ENCODE data around the gene CENPT. TPM values are rescaled to one million over a fixed set of nuclear protein-coding genes. Genes with fewer than 3 reads are reported as not detected.
"Not testable (repeated sequence)": the region's sequence is repeated elsewhere in the genome, so short reads cannot be mapped to it uniquely, and the experiment has no call there.

The CENPT gene
- total RNA-seq, 1 experiment from 2014 or later = 27.4 TPM

DNA sequence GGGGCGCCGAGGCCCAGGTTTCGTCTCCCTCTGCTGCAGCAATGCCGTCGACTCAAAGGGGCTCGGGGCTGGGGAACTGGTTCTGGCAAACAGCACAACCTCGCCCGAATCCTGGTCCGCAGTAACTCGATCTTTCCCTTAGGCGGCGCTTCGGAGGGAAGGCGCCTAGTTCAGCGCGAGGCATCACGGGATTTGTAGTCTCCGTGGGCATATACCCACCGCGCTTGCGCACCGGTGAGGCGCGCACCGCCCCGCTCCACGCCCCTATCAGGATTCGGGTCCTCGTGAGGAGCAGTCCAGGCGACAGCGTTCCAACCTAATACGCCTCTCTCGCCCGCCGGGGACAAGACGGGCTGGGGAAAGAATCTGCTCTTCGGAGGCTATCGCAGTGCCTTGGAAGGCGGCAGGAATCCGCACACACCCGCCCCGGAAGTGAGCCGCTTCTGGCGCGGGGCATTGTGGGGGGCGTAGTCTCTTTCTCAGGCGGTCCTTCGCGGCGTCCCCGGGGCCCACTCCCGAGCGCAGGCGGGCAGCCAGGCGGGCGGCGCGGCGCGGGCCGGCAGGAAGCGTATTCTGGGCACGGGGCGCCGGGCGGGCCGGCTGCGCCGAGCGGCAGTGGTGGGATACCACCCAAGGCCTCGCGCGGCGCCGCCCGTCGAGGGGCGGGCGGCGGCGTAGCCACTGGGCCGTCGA, 5.5 kb downstream of the CENPT start, which contains the start of gene THAP11:
Gene THAP11, plus strand, starts transcription at position 505 of the 693 bp plus-strand sequence. CDS start 235 bp downstream, outside the sequence.
- H3K9me3 ChIP-seq = no peaks in the 10 kb centered on the region
- H3K27me3 ChIP-seq = no peaks in the 10 kb centered on the region
- peaks cover 5% of the 10 kb centered on the region for H3K36me3 ChIP-seq
- H3K4me3 ChIP-seq = peak within 1 kb of the TSS; percentile 96
- peak; percentile 83 for DNase-seq

DNA sequence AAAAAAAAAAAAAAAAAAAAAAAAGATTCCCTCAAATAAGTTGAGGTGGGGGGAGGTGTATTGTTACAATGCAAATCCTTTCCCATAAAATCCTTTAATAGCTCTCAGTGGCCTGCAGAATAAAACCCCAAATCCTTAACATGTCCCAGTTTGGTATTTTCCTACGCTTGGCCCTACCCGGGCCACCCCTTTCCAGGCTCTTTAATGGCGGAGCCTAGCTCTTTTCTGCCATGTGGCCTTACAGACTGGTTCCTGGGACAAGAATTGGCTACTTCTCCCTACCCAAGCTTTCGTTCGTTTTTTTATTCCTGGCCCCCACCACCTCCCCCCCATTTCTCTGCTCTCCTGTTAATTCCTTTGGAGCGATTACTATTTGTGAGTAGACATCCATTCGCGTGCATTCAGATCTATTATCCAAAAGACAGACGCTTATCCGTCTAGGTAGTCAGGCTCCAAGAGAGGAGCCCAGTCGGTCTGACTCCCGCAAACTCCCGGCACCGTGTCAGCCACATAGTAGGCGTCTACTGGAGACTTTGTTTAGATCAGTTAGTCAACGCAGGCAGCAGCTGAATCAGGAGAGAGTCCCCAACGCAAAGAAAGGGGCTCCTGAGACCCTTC, 6.2 kb downstream of the CENPT start:
- DNase-seq = no peak
- no peaks in the 10 kb centered on the region for H3K9me3 ChIP-seq

DNA sequence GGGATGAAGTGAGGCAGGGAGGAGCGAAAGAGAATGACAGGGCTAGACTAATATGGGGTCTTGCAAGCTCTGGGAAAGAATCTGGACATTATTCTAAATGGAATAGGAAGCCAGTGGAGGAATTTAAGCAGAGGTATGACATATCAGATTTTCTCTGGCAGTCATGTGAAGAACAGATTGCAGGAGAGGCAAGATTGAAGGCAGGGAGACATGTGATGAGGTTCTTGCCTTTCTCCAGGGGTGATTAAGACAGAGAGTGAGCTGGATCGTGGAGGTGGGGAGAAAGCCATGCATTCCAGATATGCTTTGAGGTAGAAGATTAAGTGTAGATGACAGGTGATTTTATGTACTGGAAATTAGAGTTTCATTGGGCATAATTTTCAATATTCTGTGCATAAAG, 9.7 kb downstream of the CENPT start:
- Histone ChIP-seq H3K9me3 (no peaks in the 10 kb centered on the region), H3K36me3 (no peaks in the 10 kb centered on the region), H3K27me3 (no peaks in the 10 kb centered on the region), H3K4me3 (no peak overlapping the region)
- DNase-seq = no peak

More for the DNA sequence above, 6.2 kb downstream of the CENPT start:
- Histone ChIP-seq H3K4me3 (peak overlapping the region; percentile 96), H3K36me3 (peaks cover 5% of the 10 kb centered on the region), H3K27me3 (no peaks in the 10 kb centered on the region)

DNA sequence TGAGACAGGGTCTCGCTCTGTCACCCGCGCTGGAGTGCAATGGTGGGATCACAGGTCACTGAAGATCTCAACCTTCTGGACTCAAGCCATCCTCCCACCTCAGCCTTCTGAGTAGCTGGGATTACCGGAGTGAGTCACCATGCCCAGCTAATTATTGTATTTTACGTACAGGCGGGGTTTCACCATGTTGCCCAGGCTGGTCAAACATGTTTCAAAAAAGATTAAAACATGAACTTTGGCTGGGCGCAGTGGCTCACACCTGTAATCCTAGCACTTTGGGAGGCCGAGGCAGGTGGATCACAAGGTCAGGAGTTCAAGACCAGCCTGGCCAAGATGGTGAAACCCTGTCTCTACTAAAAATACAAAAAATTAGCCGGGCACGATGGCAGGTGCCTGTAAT, 10.3 kb downstream of the CENPT start:
- DNase-seq = not testable (repeated sequence)

DNA sequence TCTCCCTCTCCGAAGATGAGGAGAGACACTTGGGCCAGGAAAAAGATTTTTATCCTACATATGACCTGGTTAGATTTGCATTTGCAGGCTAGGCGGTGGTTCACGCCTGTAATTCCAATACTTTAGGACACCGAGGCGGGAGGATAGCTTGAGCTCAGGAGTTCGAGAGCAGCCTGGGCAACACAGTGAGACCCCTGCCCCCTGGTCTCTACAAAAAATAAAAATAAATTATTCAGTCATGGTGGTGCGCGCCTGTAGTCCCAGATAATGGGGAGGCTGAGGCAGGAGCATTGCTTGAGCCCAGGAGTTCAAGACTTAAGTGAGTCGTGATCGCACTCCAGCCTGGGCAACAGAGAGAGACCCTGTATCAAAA, 13.3 kb downstream of the CENPT start:
- no peak for DNase-seq
- peaks cover 8% of the 10 kb centered on the region for H3K36me3 ChIP-seq
- H3K9me3 ChIP-seq = no peaks in the 10 kb centered on the region
- H3K4me3 ChIP-seq = peak overlapping the region; percentile 74
- no peaks in the 10 kb centered on the region for H3K27me3 ChIP-seq

More for the DNA sequence above, 10.3 kb downstream of the CENPT start:
- not testable (repeated sequence) for H3K27me3 ChIP-seq, H3K36me3 ChIP-seq, H3K4me3 ChIP-seq, H3K9me3 ChIP-seq

DNA sequence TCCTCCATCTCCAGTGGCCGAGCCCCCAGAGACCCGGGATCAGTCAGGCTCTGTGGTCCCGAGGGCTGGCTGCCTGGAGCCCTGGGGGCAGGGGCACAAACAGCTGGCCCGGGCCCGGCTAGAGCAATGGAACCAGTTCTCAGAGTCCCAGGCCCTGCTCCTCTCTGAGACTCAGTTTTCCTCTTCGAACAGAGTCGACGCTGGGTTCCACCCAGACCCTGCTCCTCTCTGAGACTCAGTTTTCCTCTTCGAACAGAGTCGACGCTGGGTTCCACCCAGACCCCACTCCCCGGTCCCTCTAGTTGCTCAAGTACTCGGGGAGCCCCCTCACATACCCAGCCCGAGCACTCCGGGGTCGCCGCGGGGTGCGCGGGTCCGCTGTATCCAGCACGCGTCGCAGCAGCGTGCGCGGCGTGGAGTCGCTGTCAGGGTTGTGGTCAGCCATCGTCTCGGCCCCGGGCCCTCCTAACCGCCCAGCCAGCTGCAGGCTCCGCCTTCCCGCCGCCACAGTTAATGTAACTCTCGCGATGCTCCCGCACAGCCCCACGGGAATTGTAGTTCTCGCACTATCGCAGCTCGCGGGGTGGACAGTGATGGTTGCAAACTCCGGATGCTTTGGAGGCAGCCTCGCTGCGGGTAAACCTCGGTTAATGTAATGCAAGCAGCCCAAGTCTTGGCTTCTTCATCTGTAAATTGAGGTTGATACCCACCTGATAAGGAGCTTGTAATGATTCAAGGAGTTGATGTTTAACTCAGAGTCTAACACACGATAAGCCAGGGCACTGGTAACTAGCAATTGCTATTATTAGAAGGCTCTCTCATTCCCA, 13.9 kb downstream of the CENPT start:
- H3K4me3 ChIP-seq = peak overlapping the region; percentile 74
- H3K27me3 ChIP-seq = no peaks in the 10 kb centered on the region
- no peaks in the 10 kb centered on the region for H3K9me3 ChIP-seq
- peaks cover 8% of the 10 kb centered on the region for H3K36me3 ChIP-seq
- DNase-seq = peak; percentile 84

DNA sequence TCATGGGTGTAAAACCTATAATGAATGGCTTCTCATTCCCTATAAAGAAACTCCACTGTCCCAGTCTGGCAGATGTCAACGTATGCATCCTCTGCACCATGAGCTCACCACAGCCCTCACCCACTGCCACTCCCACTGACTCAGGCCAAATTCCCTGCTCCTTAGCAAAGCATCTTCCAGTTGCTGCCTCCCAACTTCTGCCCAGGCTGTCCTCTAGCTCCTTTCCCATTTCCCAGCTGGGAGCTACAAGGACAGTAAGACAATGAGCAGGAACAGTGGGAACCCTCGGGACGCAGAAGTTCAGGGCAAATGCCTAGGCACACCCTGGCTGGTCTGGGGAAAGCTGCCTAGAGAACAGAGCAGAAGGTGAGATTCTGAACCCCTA, 14.5 kb downstream of the CENPT start:
- peak; percentile 75 for DNase-seq
- H3K27me3 ChIP-seq = no peaks in the 10 kb centered on the region
- H3K9me3 ChIP-seq = no peaks in the 10 kb centered on the region
- H3K36me3 ChIP-seq = peaks cover 8% of the 10 kb centered on the region
- peak overlapping the region; percentile 74 for H3K4me3 ChIP-seq

DNA sequence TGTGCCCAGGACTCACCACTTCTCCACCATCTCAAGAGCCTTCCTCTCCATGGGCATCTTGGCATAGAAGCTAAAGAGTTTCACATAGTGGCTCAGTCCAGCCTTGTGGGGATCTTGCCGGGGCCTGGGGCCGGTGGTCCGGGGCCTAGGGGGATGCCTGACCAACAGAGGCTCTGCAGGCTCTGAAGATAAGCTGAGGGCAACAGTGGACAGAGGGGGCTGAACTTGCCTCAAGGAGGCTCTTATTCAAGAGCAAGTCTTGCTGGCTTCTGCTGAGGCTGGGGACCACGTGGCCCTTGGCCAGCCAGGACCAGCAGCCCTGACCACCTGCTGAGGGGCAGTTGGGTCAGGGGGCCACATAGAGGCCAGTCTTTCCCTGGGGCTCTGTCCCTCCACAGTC, 18.8 kb downstream of the CENPT start:
- peaks cover 8% of the 10 kb centered on the region for H3K36me3 ChIP-seq
- DNase-seq = no peak
- no peaks in the 10 kb centered on the region for H3K27me3 ChIP-seq
- no peaks in the 10 kb centered on the region for H3K9me3 ChIP-seq
- no peak overlapping the region for H3K4me3 ChIP-seq

DNA sequence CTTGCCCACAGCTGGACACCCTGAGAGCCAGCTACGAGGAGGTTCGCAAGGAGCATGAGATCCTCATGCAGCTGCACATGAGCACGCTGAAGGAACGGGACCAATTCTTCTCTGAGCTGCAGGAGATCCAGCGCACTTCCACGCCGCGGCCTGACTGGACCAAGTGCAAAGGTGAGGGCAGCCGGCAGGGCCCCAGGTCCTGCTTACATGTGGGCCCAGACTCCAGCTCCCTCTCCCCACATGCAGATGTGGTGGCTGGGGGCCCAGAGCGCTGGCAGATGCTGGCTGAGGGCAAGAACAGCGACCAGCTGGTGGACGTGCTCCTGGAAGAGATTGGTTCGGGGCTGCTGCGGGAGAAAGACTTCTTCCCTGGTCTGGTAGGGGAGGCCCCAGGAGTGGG, 21.6 kb downstream of the CENPT start:
- Histone ChIP-seq H3K27me3 (no peaks in the 10 kb centered on the region), H3K9me3 (no peaks in the 10 kb centered on the region), H3K4me3 (no peak overlapping the region), H3K36me3 (peaks cover 3% of the 10 kb centered on the region; the same call in 1 of the 2 replicates)
- no peak for DNase-seq

DNA sequence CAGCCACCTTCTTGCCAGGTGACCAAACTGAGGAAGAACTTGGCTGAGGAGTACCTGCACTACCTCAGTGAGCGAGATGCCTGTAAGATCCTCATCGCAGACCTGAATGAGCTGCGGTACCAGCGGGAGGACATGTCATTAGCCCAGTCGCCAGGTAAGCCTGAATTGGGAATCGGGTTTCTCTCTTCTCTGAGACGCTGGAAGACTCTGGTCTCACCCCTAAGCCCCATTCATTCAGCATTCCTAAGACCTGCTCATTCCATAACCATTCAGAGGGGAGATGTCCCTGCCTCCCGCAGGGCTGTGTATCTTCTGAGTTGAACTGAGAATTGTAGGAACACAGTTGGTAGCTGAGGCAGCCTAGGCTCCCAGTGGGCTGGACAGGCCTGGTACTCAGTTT, 22.4 kb downstream of the CENPT start:
- no peak for DNase-seq
- no peak overlapping the region for H3K4me3 ChIP-seq
- H3K9me3 ChIP-seq = no peaks in the 10 kb centered on the region
- H3K27me3 ChIP-seq = no peaks in the 10 kb centered on the region
- no peaks in the 10 kb centered on the region for H3K36me3 ChIP-seq

DNA sequence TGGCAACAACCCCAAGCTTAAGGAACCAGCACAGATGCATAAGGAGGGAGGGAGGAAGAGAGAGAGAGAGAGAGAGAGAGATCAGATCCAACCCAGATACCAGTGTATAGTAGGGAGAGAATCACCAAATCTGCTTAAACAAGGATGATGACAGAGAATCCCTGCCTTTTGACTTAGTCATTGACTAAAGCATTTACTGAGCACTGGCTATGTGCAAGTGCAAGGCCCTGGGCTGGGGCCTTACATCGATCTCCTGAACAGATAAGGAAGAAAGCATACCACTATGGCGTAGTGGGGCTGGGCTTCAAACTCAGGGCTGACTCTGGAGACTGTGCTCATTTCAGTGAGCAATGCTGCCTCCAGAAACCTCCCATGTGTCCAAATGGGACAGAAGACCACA, 25.0 kb downstream of the CENPT start:
- Histone ChIP-seq H3K36me3 (no peaks in the 10 kb centered on the region), H3K27me3 (no peaks in the 10 kb centered on the region), H3K4me3 (no peak overlapping the region), H3K9me3 (no peaks in the 10 kb centered on the region)
- DNase-seq = no peak

DNA sequence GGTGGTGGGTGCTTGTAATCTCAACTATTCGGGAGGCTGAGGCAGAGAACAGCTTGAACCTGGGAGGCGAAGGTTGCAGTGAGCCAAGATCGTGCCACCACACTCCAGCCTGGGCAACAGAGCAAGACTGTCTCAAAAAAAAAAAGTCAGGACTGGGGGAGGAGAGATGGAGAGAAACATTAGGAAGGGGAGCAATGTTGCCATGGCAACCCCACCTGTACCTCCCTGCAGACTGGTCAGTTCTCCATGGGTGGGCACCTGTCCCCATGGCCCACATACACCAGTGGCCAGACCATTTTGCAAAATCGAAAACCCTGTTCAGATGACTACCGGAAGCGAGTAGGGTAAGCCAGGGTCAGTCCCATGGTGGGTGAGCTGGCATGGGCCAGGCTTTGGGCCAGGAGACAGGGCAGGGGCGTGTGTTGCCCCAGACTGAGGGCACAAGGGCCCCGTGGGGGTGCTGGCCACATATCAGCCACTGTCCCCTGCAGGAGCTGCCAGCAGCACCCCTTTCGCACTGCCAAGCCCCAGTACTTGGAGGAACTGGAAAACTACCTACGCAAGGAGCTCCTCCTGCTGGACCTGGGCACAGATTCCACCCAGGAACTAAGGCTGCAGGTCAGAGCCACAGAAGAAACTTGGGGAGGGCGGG, 26.8 kb downstream of the CENPT start:
- Histone ChIP-seq H3K9me3 (no peaks in the 10 kb centered on the region), H3K4me3 (no peak overlapping the region), H3K27me3 (no peaks in the 10 kb centered on the region), H3K36me3 (no peaks in the 10 kb centered on the region)
- DNase-seq = no peak

DNA sequence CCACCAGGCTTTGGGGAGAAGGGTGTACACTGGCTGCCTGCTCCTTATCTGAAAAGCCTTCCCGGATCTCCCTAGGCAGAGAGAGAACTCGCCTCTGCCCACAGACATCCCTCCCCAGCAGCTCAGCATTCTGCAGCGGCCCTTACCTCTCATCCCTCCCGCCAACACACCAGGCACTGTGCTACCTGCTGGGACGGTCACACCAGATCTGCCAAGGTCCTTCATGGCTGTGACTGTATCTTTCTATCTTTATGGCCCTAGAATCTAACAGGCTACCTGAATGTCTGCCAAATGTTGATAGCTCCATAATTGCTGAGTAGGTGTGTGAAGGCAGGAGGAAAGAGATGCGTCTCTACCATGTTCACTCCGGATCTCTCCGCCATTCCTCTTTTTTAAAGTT, 32.9 kb downstream of the CENPT start:
- Histone ChIP-seq H3K4me3 (no peak overlapping the region), H3K27me3 (no peaks in the 10 kb centered on the region)
- no peak for DNase-seq

DNA sequence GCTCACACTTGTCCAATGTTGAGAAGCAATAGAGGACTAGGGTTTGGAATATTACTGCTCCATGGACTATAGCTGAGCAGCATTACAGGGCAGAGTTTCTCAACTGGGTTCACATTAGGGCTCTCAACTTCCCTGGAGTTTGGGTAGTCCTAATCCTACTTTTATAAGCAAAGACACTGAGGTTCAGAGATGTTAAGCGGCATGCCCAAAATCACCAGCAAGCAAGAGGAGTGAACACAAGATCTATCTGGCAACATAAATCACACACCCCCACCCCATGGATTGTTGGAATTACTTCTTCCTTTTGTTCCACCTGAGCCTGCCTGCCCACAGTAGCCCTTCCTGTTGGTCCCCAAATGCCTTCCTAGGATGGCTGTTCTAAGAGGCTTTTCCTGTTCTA, 35.6 kb downstream of the CENPT start:
- no peaks in the 10 kb centered on the region for H3K36me3 ChIP-seq
- no peak overlapping the region for H3K4me3 ChIP-seq
- H3K27me3 ChIP-seq = no peaks in the 10 kb centered on the region
- no peak for DNase-seq
- no peaks in the 10 kb centered on the region for H3K9me3 ChIP-seq

More for the DNA sequence above, 32.9 kb downstream of the CENPT start:
- no peaks in the 10 kb centered on the region for H3K36me3 ChIP-seq
- no peaks in the 10 kb centered on the region for H3K9me3 ChIP-seq

DNA sequence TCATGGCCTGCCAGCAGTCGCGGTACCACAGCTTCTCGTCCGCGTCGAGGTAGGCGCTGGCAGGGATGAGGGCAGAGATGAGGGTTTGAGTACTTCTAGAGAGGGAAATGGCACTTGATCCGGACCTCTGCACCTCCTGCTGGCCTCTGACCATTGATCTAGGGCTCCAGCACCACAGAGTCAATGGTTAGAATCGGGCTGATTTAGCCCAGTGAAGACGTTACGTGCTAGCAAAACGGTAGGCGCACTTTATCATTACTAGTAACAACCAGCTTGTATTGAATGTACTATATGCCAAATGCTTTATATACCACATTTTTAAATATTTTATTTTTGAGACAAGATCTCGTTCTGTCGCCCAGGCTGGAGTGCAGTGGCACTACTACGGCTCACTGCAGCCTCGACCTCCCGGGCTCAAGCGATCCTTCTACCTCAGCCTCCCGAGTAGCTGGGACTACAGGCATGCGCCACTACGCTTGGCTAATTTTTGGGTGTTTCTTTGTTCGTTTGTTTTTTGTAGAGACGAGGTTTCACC, 40.3 kb downstream of the CENPT start:
- Histone ChIP-seq H3K27me3 (no peaks in the 10 kb centered on the region), H3K4me3 (peak overlapping the region; percentile 87), H3K36me3 (no peaks in the 10 kb centered on the region; the same call in 1 of the 2 replicates), H3K9me3 (no peaks in the 10 kb centered on the region)
- DNase-seq = no peak

DNA sequence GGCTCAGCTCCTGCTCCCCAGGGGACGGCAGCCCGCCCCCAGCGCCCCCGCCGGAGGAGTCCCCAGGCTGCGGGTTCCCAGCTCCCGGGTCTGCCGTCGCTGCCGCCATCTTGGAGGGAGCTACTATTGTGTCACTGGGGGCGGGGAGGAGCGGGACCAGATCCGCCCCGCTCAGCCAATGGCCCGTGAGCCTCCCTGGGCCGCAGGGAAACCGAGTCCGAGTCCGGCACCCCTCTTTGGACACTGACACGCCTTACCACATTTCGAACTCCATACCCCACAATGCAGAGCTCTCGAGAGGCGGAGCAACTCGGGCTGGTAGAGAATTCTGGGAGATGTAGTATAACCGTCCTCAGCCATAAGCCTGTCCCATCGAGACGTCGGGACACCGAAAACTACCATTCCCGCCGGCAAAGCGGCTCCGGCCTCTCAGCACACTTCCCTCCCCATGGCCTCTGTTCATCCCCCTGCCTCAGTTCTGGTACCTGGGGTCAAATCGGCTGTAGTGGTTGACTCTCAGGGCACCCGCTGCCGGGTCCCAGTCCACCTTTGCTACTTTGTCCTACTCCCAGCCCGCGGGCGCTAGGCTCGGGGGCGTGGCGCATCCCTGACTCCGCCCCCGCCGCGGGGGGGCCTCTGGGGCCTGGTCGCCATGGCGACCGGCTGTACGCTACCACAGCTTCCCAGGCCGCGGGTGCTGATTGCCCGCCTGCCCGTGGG, 40.9 kb downstream of the CENPT start, which contains the start of the genes RANBP10 and TSNAXIP1:
Gene RANBP10, minus strand, starts transcription at position 133 of the 720 bp plus-strand sequence. Its CDS starts 24 bp downstream, at position 109.
Gene TSNAXIP1, plus strand, starts transcription at position 462 of the 720 bp plus-strand sequence. CDS start 261 bp downstream, outside the sequence.
- H3K4me3 ChIP-seq = peak within 1 kb of the TSS; percentile 87
- H3K27me3 ChIP-seq = no peaks in the 10 kb centered on the region
- no peaks in the 10 kb centered on the region; the same call in 1 of the 2 replicates for H3K36me3 ChIP-seq
- no peaks in the 10 kb centered on the region for H3K9me3 ChIP-seq
- peak; percentile 95 for DNase-seq
